ENCODE measurements around the gene DDX60.

DNA sequence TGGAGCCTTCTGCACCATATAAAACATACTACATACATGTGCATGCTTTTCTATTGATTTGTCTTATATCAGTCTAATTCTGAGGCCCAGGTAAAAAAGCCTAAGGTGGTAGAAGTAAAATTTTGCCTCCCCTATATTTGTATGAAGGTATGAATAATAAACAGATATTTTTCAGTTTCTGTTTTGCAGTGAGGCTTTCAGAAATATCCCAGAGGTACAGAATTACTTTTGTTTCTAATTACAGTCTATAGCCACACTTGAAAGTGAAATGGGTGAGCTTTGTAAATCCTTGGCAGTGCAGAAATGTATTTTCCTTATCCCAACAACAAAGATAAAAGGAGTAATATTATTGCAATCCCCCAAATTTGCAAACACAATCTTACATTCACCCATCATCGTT lies 59.5 kb downstream of the DDX60 start:
- no peak for TF ChIP-seq FOS (IDR thresholded peaks at IDR 0.05; ENCODE audit: borderline replicate concordance, insufficient read depth, low read length)
- TF ChIP-seq CTCF (IDR thresholded peaks at IDR 0.05; ENCODE audit: extremely low read depth in 1 of 2, insufficient read depth in 1 of 2, low read depth in 1 of 2, low read length in 2 of 2), result no peak

All from endothelial cell of umbilical vein (primary cell).